H1 (cell line): ENCODE measurements around the gene GAPDHS. TPM values are rescaled to one million over a fixed set of nuclear protein-coding genes. Genes with fewer than 3 reads are reported as not detected.
A peak's percentile ranks its signal among the peaks of the same experiment; 100 is the strongest.

ENCODE experiments used
- CTCF ChIA-PET: fragments of 300-600 bp; sonication (Branson Sonifier 250); formaldehyde crosslinking; loops from one replicate; lab custom pipeline; 2021; ENCODE audit not compliant: partially characterized antibody; lab: Charles Lee
- POLR2A ChIA-PET: fragments of 300-600 bp; sonication (Branson Sonifier 250); formaldehyde crosslinking; loops from one replicate; lab custom pipeline; 2021; ENCODE audit warnings: inconsistent platforms; ENCODE audit not compliant: partially characterized antibody; lab: Charles Lee
- DNase-seq, 2 experiments: peaks; one replicate each; pipeline versions ENCODE4 v3.0.0 to v3.0.0-alpha.2; 2010 to 2022; ENCODE audit warnings: low spot score in 2 of 2, low read depth in 1 of 2, mixed read lengths in 1 of 2
- FAIRE-seq: peaks from 2 replicates; lab custom pipeline; 2011; peaks lifted over from hg19 to GRCh38; lab: Jason Lieb, UNC
- H2AFZ ChIP-seq: 2 replicates; pipeline ENCODE4 v1.8.1; 2012; ENCODE audit warnings: low read length, inconsistent platforms
- H2AK5ac ChIP-seq: 2 replicates; pipeline ENCODE4 v1.6.1; 2013; ENCODE audit warnings: low read depth, low read length
- H2BK120ac ChIP-seq: replicated peaks from 2 replicates; pipeline ENCODE3; 2013; ENCODE audit warnings: low read depth, low read length, inconsistent platforms
- H2BK12ac ChIP-seq: 2 replicates; pipeline ENCODE4 v1.6.1; 2013; ENCODE audit warnings: low read depth, low read length
- H2BK15ac ChIP-seq: 2 replicates; pipeline ENCODE4 v1.6.1; 2013; ENCODE audit warnings: low read length
- H2BK20ac ChIP-seq: 2 replicates; pipeline ENCODE4 v1.6.1; 2013; ENCODE audit warnings: low read length
- H2BK5ac ChIP-seq: 2 replicates; pipeline ENCODE4 v1.6.1; 2013; ENCODE audit warnings: low read depth, low read length
- H3K14ac ChIP-seq: 2 replicates; pipeline ENCODE4 v1.6.1; 2013; ENCODE audit warnings: inconsistent platforms; ENCODE audit not compliant: insufficient read length
- H3K18ac ChIP-seq: 2 replicates; pipeline ENCODE4 v1.6.1; 2013; ENCODE audit warnings: low read length; ENCODE audit errors: extremely low read depth
- H3K23ac ChIP-seq: 2 replicates; pipeline ENCODE4 v1.6.1; 2013; ENCODE audit warnings: inconsistent platforms; ENCODE audit not compliant: insufficient read length
- H3K23me2 ChIP-seq: 2 replicates; pipeline ENCODE4 v1.6.1; 2013; ENCODE audit warnings: low read depth, low read length
- H3K27ac ChIP-seq: 2 replicates; pipeline ENCODE4 v1.6.1; 2011; ENCODE audit warnings: low read depth, low read length, inconsistent platforms
- H3K27me3 ChIP-seq, 4 experiments: replicated peaks in 1 of 4; 1 replicate in 1 of 4; 2 replicates in 3 of 4; pipeline versions ENCODE4 v1.6.1 to v1.8.1; 2011 to 2013; ENCODE audit warnings: low read length in 3 of 4, mild to moderate bottlenecking in 3 of 4, inconsistent platforms in 2 of 4, mixed read lengths in 2 of 4, moderate library complexity in 1 of 4; ENCODE audit not compliant: control insufficient read depth in 3 of 4, insufficient read depth in 3 of 4; ENCODE audit errors: extremely low read depth in 1 of 4
- H3K36me3 ChIP-seq, 4 experiments: 2 replicates each; pipeline versions ENCODE4 v1.6.1 to v1.8.1; 2011 to 2013; ENCODE audit warnings: mild to moderate bottlenecking in 4 of 4, low read length in 3 of 4, moderate library complexity in 2 of 4, control low read depth in 1 of 4, inconsistent platforms in 1 of 4; ENCODE audit not compliant: insufficient read depth in 4 of 4, control insufficient read depth in 2 of 4
- H3K4ac ChIP-seq: replicated peaks from 2 replicates; pipeline ENCODE3; 2013; ENCODE audit warnings: low read length, low read depth, mixed read lengths, inconsistent platforms; ENCODE audit not compliant: insufficient read length
- H3K4me1 ChIP-seq, 4 experiments: replicated peaks in 1 of 4; 1 replicate in 1 of 4; 2 replicates in 3 of 4; pipeline versions ENCODE4 v1.6.1 to v1.8.1; 2011 to 2013; ENCODE audit warnings: low read length in 3 of 4, inconsistent platforms in 2 of 4, mixed read lengths in 1 of 4; ENCODE audit not compliant: insufficient read depth in 4 of 4, control insufficient read depth in 3 of 4
- H3K4me2 ChIP-seq, 2 experiments: 2 replicates each; pipeline versions ENCODE4 v1.6.1 to v1.8.1; 2011 to 2013; ENCODE audit warnings: low read depth in 2 of 2, low read length in 2 of 2, control low read depth in 1 of 2, inconsistent platforms in 1 of 2, mild to moderate bottlenecking in 1 of 2; ENCODE audit not compliant: insufficient read depth in 1 of 2
- H3K4me3 ChIP-seq, 4 experiments: fragments of 200-600, 300-600 bp in 1 of 4; sonication (generic), shearing (Covaris generic), sonication (Bioruptor Twin) in 1 of 4; 2 replicates each; pipeline versions ENCODE4 v1.5.1 to v1.8.1; 2011 to 2016; ENCODE audit warnings: low read length in 4 of 4, low read depth in 3 of 4, control low read depth in 2 of 4, inconsistent platforms in 2 of 4, mild to moderate bottlenecking in 2 of 4, mixed read lengths in 1 of 4, moderate library complexity in 1 of 4; ENCODE audit not compliant: insufficient read depth in 2 of 4; ENCODE audit errors: extremely low read depth in 1 of 4
- H3K56ac ChIP-seq: replicated peaks from 2 replicates; pipeline ENCODE3; 2013; ENCODE audit warnings: low read depth, mild to moderate bottlenecking, mixed read lengths, low read length, inconsistent platforms; ENCODE audit not compliant: insufficient read length
- H3K79me1 ChIP-seq: 2 replicates; pipeline ENCODE4 v1.6.1; 2013; ENCODE audit warnings: low read depth, low read length, control low read depth
- H3K79me2 ChIP-seq, 2 experiments: 2 replicates each; pipeline versions ENCODE4 v1.6.1 to v1.8.1; 2012 to 2013; ENCODE audit warnings: low read length in 2 of 2, mild to moderate bottlenecking in 2 of 2, inconsistent platforms in 1 of 2; ENCODE audit not compliant: insufficient read depth in 2 of 2, control insufficient read depth in 1 of 2
- H3K9ac ChIP-seq, 4 experiments: replicated peaks in 1 of 4; 1 replicate in 1 of 4; 2 replicates in 3 of 4; pipeline versions ENCODE4 v1.6.1 to v1.8.1; 2011 to 2013; ENCODE audit warnings: low read depth in 3 of 4, low read length in 3 of 4, control low read depth in 2 of 4, mild to moderate bottlenecking in 2 of 4, moderate library complexity in 2 of 4, inconsistent platforms in 1 of 4; ENCODE audit errors: extremely low read depth in 1 of 4
- H3K9me3 ChIP-seq, 2 experiments: 2 replicates each; pipeline versions ENCODE4 v1.6.1 to v1.8.1; 2012 to 2013; ENCODE audit warnings: mild to moderate bottlenecking in 2 of 2, moderate library complexity in 2 of 2, control low read depth in 1 of 2, inconsistent platforms in 1 of 2, low read depth in 1 of 2, low read length in 1 of 2, mixed read lengths in 1 of 2; ENCODE audit not compliant: insufficient read depth in 2 of 2
- H4K20me1 ChIP-seq, 2 experiments: replicated peaks in 1 of 2; 2 replicates each; pipeline versions ENCODE3 to v1.8.1; 2011 to 2013; ENCODE audit warnings: inconsistent platforms in 2 of 2, low read length in 2 of 2, mild to moderate bottlenecking in 1 of 2; ENCODE audit not compliant: insufficient read depth in 2 of 2, control insufficient read depth in 1 of 2
- H4K5ac ChIP-seq: 2 replicates; pipeline ENCODE4 v1.6.1; 2013; ENCODE audit warnings: low read length, low read depth, mixed read lengths, inconsistent platforms; ENCODE audit not compliant: insufficient read length
- H4K8ac ChIP-seq: 2 replicates; pipeline ENCODE4 v1.8.0; 2013; ENCODE audit warnings: mild to moderate bottlenecking, moderate library complexity, low read length, inconsistent platforms; ENCODE audit not compliant: insufficient read depth; ENCODE audit errors: extremely low read depth
- H4K91ac ChIP-seq: replicated peaks from 2 replicates; pipeline ENCODE3; 2013; ENCODE audit warnings: low read length, mixed read lengths, inconsistent platforms; ENCODE audit not compliant: insufficient read length
- BRCA1 ChIP-seq: IDR thresholded peaks from 2 replicates; pipeline ENCODE4 v1.6.1; 2012; ENCODE audit warnings: low read depth, low read length, improper control_type of control experiment
- JUND ChIP-seq: IDR thresholded peaks from 2 replicates; pipeline ENCODE4 v1.6.1; 2011; ENCODE audit warnings: mild to moderate bottlenecking, improper control_type of control experiment, low read length
- MAFK ChIP-seq: IDR thresholded peaks from 2 replicates; pipeline ENCODE4 v1.6.1; 2012; ENCODE audit warnings: low read depth, mild to moderate bottlenecking, improper control_type of control experiment, low read length
- WGBS, 2 experiments: shearing (Covaris generic) in 1 of 2; methylation state at CpG; one replicate each; pipeline versions ENCODE4 v1.1.6 to v1.1.7; 2013 to 2015; ENCODE audit warnings: low lambda C conversion rate in 2 of 2, mixed read lengths in 2 of 2, inconsistent platforms in 1 of 2, low coverage in 1 of 2, missing lambda C conversion rate in 1 of 2; ENCODE audit not compliant: insufficient replicate concordance in 2 of 2, insufficient coverage in 1 of 2, insufficient read length in 1 of 2; ENCODE audit errors: extremely low coverage in 1 of 2, missing lambda C conversion rate in 1 of 2; 5-methylcytosine and 5-hydroxymethylcytosine counted together
- polyA plus RNA-seq, 7 experiments: library from polyadenylated mRNA; depleted of rRNA in 3 of 7; stranded (reverse) in 5 of 7; unstranded in 2 of 7; fragments of >200 nt in 5 of 7; fragments of 200-250 nt in 2 of 7; gene quantifications; 1 replicate in 5 of 7; 2 replicates in 1 of 7; 4 replicates in 1 of 7; pipeline versions ENCODE4 v1.2.1 to v1.2.3, GENCODE V29; 2011 to 2013; ENCODE audit warnings: missing spikeins in 2 of 7, mixed read lengths in 2 of 7
- total RNA-seq: library from RNA; stranded (reverse); fragmentation: NEBNext Ultra II Directional; extraction: Animal tissue kit (Norgen Biotek cat#: 25700); gene quantifications from 2 replicates; pipeline ENCODE4 v1.2.1, GENCODE V29; 2021

The GAPDHS gene
- total and polyA plus RNA-seq, 2 of the 8 experiments (the other 6 are each of a cell fraction or from before 2014, with no cell fraction given): 0.26 TPM; not detected in 1

DNA sequence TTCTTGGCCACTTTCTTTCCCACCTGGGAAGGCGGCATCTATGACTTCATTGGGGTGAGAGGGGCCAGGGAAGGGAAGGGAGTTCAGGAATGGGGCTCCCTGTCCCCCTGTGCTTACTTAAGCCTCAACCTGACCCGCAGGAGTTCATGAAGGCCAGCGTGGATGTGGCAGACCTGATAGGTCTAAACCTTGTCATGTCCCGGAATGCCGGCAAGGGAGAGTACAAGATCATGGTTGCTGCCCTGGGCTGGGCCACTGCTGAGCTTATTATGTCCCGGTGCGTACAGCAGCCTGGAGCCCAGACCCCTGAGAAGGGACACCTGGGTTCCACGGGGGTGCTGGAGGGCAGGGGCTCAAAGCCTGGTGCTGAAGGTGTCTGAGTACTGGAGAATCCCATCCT is 13.3 kb downstream of the GAPDHS start:
- H3K4ac ChIP-seq: no peak overlapping the region
- DNase-seq: no peak
- peak overlapping the region; percentile 88 to 97 (median 94); a peak in 7 of 8 replicates for H3K4me3 ChIP-seq
- WGBS, 2 experiments: 87% methylated on average over 8 of the region's 8 CpGs; no CpG with 5 or more reads in 1 of the 2 experiments
- H2BK120ac ChIP-seq: no peak overlapping the region
- H3K27ac ChIP-seq: no peak overlapping the region
- no peak overlapping the region for H4K5ac ChIP-seq
- no peak overlapping the region for H2BK12ac ChIP-seq
- H4K91ac ChIP-seq: peak overlapping the region; percentile 56
- H3K36me3 ChIP-seq: peaks cover 3 to 18% (median 9%) of the 10 kb centered on the region in 4 experiments; a peak in 6 of 8 replicates
- peaks cover 0 to 31% of the 10 kb centered on the region in 2 experiments; a peak in 2 of 4 replicates for H3K79me2 ChIP-seq
- FAIRE-seq: no peak
- H3K79me1 ChIP-seq: peaks cover 18% of the 10 kb centered on the region; the same call in 1 of the 2 replicates
- no peak overlapping the region for H2BK20ac ChIP-seq
- H3K23me2 ChIP-seq: peaks cover 10% of the 10 kb centered on the region; the same call in 1 of the 2 replicates
- no peak overlapping the region for H3K23ac ChIP-seq
- H4K20me1 ChIP-seq: peaks cover 4 to 15% of the 10 kb centered on the region in 2 experiments
- H3K4me2 ChIP-seq: peak overlapping the region; percentile 84 to 88
- H3K14ac ChIP-seq: no peak overlapping the region
- no peak overlapping the region for H4K8ac ChIP-seq
- H3K56ac ChIP-seq: no peak overlapping the region
- H3K9me3 ChIP-seq: no peaks in the 10 kb centered on the region
- peak overlapping the region in 2 of 4 experiments; percentile 85; a peak in 3 of 7 replicates for H3K9ac ChIP-seq
- no peak overlapping the region for H2AFZ ChIP-seq
- ChIA-PET POLR2A (interaction anchor here (0.6 to 1.7 kb wide), 2 partner anchors 36 to 43 kb away, joined by 5 read pairs; no protein-coding TSS in a partner anchor), CTCF (interaction anchor here (0.5 to 4.5 kb wide), 5 partner anchors 37 to 263 kb away, joined by 3 to 65 read pairs (median 3); no protein-coding TSS in a partner anchor)
- H2BK5ac ChIP-seq: no peak overlapping the region
- H3K18ac ChIP-seq: no peak overlapping the region
- H2BK15ac ChIP-seq: no peak overlapping the region
- H3K4me1 ChIP-seq: peaks cover 0 to 13% (median 2%) of the 10 kb centered on the region in 4 experiments; a peak in 3 of 7 replicates
- no peaks in the 10 kb centered on the region for H3K27me3 ChIP-seq
- no peak overlapping the region; the same call in 1 of the 2 replicates for H2AK5ac ChIP-seq
- TF ChIP-seq JUND: no peak
- no peak for TF ChIP-seq BRCA1
- TF ChIP-seq MAFK: no peak
